Calu3 (cell line): ENCODE results near the gene EXOG. TPM values are rescaled to one million over a fixed set of nuclear protein-coding genes. Genes with fewer than 3 reads are reported as not detected.

Experiments
- BruUV-seq: library from RNA; stranded (reverse); fragments of 400-500 nt; replicated peaks from 2 replicates; lab custom pipeline; 2021; lab: Mats Ljungman, UMichigan
- CTCF ChIA-PET: fragments of 300-600 bp; sonication (Branson Sonifier 250); formaldehyde crosslinking; loops from one replicate; lab custom pipeline; 2022; ENCODE audit warnings: antibody characterized with exemption; lab: Charles Lee
- DNase-seq: peaks from one replicate; pipeline ENCODE4 v3.0.0; 2022
- H3K27ac Mint-ChIP-seq: one replicate; pipeline ENCODE4 v1.8.0; 2022; ENCODE audit warnings: mixed read lengths; ENCODE audit not compliant: unreplicated experiment
- H3K27me3 Mint-ChIP-seq: one replicate; pipeline ENCODE4 v1.8.0; 2022; ENCODE audit warnings: mixed read lengths; ENCODE audit not compliant: unreplicated experiment
- H3K36me3 Mint-ChIP-seq: one replicate; pipeline ENCODE4 v1.8.0; 2022; ENCODE audit warnings: mild to moderate bottlenecking, moderate library complexity, mixed read lengths; ENCODE audit not compliant: insufficient read depth, unreplicated experiment
- H3K4me1 Mint-ChIP-seq: one replicate; pipeline ENCODE4 v1.8.0; 2022; ENCODE audit warnings: mild to moderate bottlenecking, low read depth, mixed read lengths; ENCODE audit not compliant: unreplicated experiment
- H3K4me3 Mint-ChIP-seq: one replicate; pipeline ENCODE4 v1.8.0; 2022; ENCODE audit warnings: mild to moderate bottlenecking, low read depth, moderate library complexity, mixed read lengths; ENCODE audit not compliant: unreplicated experiment
- H3K9me3 Mint-ChIP-seq: one replicate; pipeline ENCODE4 v1.8.0; 2022; ENCODE audit warnings: low read depth, mixed read lengths; ENCODE audit not compliant: unreplicated experiment
- intact Hi-C: fragments of 100-400 bp; cut with micrococcal nuclease; formaldehyde crosslinking; loops from one replicate; pipeline ENCODE4 v1.10.0; 2022; ENCODE audit not compliant: unreplicated experiment
- total RNA-seq: library from RNA; stranded (reverse); gene quantifications from 2 replicates; pipeline ENCODE4 v1.2.3, GENCODE V29; 2022
- TF ChIP-seq, protein P1 (sequence below): fragments of 200-600 bp; IDR thresholded peaks from one replicate; pipeline ENCODE4 v1.8.0; 2022; ENCODE audit warnings: antibody characterized with exemption; ENCODE audit not compliant: unreplicated experiment

The EXOG gene
- total RNA-seq, 1 experiment from 2014 or later, result 13.2 TPM

- Mint-ChIP-seq H3K27ac (no peak overlapping the region), H3K9me3 (no peaks in the 10 kb centered on the region), H3K4me3 (no peak overlapping the region), H3K36me3 (no peaks in the 10 kb centered on the region), H3K27me3 (peaks cover 66% of the 10 kb centered on the region), H3K4me1 (no peaks in the 10 kb centered on the region)
- no TSS peak for BruUV-seq
- CTCF ChIA-PET, result no interaction called here
- TF ChIP-seq, protein P1, sequence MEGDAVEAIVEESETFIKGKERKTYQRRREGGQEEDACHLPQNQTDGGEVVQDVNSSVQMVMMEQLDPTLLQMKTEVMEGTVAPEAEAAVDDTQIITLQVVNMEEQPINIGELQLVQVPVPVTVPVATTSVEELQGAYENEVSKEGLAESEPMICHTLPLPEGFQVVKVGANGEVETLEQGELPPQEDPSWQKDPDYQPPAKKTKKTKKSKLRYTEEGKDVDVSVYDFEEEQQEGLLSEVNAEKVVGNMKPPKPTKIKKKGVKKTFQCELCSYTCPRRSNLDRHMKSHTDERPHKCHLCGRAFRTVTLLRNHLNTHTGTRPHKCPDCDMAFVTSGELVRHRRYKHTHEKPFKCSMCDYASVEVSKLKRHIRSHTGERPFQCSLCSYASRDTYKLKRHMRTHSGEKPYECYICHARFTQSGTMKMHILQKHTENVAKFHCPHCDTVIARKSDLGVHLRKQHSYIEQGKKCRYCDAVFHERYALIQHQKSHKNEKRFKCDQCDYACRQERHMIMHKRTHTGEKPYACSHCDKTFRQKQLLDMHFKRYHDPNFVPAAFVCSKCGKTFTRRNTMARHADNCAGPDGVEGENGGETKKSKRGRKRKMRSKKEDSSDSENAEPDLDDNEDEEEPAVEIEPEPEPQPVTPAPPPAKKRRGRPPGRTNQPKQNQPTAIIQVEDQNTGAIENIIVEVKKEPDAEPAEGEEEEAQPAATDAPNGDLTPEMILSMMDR, result no peak
- DNase-seq, result no peak
- intact Hi-C loops, result no loop called here
These were observed 60.7 kb downstream of the EXOG start for GRCh38 chr3:38556640-38557358.

DNA sequence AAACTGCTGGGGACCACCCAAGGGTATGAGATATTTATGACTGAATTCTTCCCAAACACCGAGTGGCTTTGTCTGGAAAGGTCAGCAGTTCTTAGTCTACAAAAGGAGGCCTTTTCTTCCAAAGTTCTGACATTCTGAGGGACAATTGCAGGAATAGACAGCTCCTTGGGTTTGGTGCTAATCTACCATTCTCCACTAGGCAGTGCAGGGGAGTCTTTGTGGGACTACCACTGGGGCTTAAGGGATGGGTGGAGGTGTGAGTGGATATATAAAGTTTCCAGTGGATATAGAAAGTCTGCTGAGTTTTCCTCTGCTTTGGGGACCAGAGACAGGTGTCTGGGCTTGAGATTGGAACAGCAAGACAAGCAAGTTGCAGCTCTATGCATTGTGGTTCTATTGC lies 62.7 kb downstream of the EXOG start:
- DNase-seq, result no peak
- no TSS peak for BruUV-seq
- Mint-ChIP-seq H3K27ac (no peak overlapping the region), H3K27me3 (peaks cover 58% of the 10 kb centered on the region), H3K36me3 (no peaks in the 10 kb centered on the region), H3K4me1 (no peaks in the 10 kb centered on the region), H3K4me3 (no peak overlapping the region), H3K9me3 (no peaks in the 10 kb centered on the region)
- intact Hi-C loops, result no loop called here
- TF ChIP-seq, protein P1, result no peak
- CTCF ChIA-PET, result no interaction called here

GRCh38 chr3:38560284-38560683 lies 64.1 kb downstream of the EXOG start:
- Mint-ChIP-seq H3K27me3 (peaks cover 59% of the 10 kb centered on the region), H3K36me3 (no peaks in the 10 kb centered on the region), H3K9me3 (no peaks in the 10 kb centered on the region), H3K4me3 (no peak overlapping the region), H3K27ac (no peak overlapping the region), H3K4me1 (no peaks in the 10 kb centered on the region)
- intact Hi-C loops, result no loop called here
- TF ChIP-seq, protein P1, result no peak
- no peak for DNase-seq
- CTCF ChIA-PET, result no interaction called here
- no TSS peak for BruUV-seq

DNA sequence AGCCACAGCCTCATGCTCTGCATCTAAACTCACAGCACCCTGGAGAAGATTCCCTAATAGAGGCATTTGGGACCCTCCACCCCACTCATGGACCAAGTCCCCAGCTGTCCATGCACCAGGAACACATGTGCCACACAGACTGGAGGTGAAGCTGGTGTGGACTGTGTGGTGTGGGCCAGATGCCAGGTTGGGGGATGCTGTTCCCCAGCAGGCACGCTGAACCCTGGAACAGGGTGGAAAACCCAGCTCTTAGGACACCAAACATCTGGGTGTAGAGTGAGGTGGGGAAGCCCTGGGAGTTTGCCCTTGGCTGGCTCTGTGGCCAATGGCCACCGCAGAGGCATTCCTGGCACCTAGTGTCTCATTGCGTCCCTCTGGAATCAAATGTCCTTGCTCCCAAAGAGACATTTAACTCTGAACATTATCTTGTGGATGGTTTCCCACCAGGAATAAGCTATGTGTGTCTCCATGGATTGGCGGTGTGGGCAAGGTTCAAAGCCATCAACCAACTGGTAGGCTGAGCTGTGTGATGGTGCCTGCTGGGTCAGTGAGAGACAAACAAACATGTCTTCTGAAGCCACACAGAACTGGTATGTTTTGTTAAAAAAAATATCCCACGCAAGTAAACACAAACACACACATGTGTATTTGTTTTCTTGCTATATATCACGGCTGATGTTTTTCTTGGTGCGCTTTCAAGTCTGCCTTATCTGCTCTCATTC lies 65.0 kb downstream of the EXOG start:
- no peaks in the 10 kb centered on the region for H3K9me3 Mint-ChIP-seq
- TF ChIP-seq, protein P1, result no peak
- no peak overlapping the region for H3K4me3 Mint-ChIP-seq
- H3K36me3 Mint-ChIP-seq, result no peaks in the 10 kb centered on the region
- no peaks in the 10 kb centered on the region for H3K4me1 Mint-ChIP-seq
- CTCF ChIA-PET, result interaction anchor here (0.6 to 0.8 kb wide), 3 partner anchors 186 to 626 kb away, joined by 3 to 4 read pairs (median 3); no protein-coding TSS in a partner anchor
- BruUV-seq, result no TSS peak
- no peak overlapping the region for H3K27ac Mint-ChIP-seq
- intact Hi-C loops, result no loop called here
- DNase-seq, result no peak
- H3K27me3 Mint-ChIP-seq, result peaks cover 50% of the 10 kb centered on the region
